Lower lobe of right lung (tissue), 2 donors: ENCODE measurements around the gene RUVBL1. TPM values are rescaled to one million over a fixed set of nuclear protein-coding genes. Genes with fewer than 3 reads are reported as not detected.

Source experiments
- ATAC-seq, 2 donors: fragments of 200-7000 bp; cut with Tn5 transposase; one replicate each; pipeline ENCODE4 v1.9.1; 2020 to 2022; ENCODE audit warnings: mild to moderate bottlenecking in 2 of 2, moderate library complexity in 2 of 2
- DNase-seq: peaks from one replicate; pipeline ENCODE4 v3.0.0-alpha.2; 2020
- H3K27ac ChIP-seq: fragments of 200-600 bp; one replicate; pipeline ENCODE4 v1.8.0; 2022
- H3K27me3 ChIP-seq: fragments of 200-600 bp; one replicate; pipeline ENCODE4 v1.8.0; 2022; ENCODE audit warnings: low read depth
- H3K36me3 ChIP-seq: fragments of 200-600 bp; one replicate; pipeline ENCODE4 v1.8.0; 2022; ENCODE audit warnings: mild to moderate bottlenecking
- H3K4me1 ChIP-seq: fragments of 200-600 bp; one replicate; pipeline ENCODE4 v1.8.0; 2022
- H3K4me3 ChIP-seq: fragments of 200-600 bp; one replicate; pipeline ENCODE4 v1.8.0; 2022; ENCODE audit warnings: mild to moderate bottlenecking
- H3K9me3 ChIP-seq: fragments of 200-600 bp; one replicate; pipeline ENCODE4 v1.8.0; 2022
- CTCF ChIP-seq: fragments of 200-600 bp; IDR thresholded peaks from one replicate; pipeline ENCODE4 v1.8.0; 2022; ENCODE audit warnings: antibody characterized with exemption, mild to moderate bottlenecking
- intact Hi-C: fragments of 100-400 bp; cut with DNase I; formaldehyde crosslinking; loops from one replicate; pipeline ENCODE4 v1.11.0; 2022
- total RNA-seq: library from RNA; stranded (reverse); fragmentation: NEBNext Ultra II Directional; extraction: Animal tissue kit (Norgen Biotek cat#: 25700); gene quantifications from one replicate; pipeline ENCODE4 v1.2.1, GENCODE V29; 2021
- donor health status: DM: no; HTN: yes; CAD: no; lungs with severe emphysema.

The RUVBL1 gene
- total RNA-seq, 1 donor from 2014 or later: 21.4 TPM

- H3K4me3 ChIP-seq: no peak overlapping the region
- H3K9me3 ChIP-seq: no peaks in the 10 kb centered on the region
- TF ChIP-seq CTCF: no peak
- ATAC-seq: no peak
- no peak overlapping the region for H3K27ac ChIP-seq
- H3K4me1 ChIP-seq: peaks cover 29% of the 10 kb centered on the region
- no peak for DNase-seq
- peaks cover 71% of the 10 kb centered on the region for H3K36me3 ChIP-seq
- intact Hi-C loops: no loop called here
- H3K27me3 ChIP-seq: no peaks in the 10 kb centered on the region
These were observed 67.4 kb downstream of the RUVBL1 start for GRCh38 chr3:128056258-128056657.

DNA sequence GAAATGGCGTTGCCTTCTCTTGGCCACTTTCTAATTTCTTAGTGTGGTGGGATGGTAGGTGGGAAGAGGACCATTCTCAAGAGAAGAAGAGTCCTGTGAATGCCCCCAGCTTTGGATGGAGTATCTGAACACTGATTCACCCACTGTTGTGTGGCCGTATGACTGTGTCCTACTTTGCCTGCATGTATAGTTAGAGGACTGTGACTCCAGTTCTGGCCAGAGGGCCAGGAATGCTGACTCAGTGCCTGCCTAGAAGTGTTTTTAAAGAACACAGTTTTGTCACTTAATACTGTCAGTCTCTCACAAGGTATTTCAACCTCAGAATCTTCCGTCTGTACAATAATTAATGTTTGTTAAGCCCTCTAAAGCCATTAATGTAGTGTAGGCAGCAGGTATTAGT is 69.2 kb downstream of the RUVBL1 start:
- Histone ChIP-seq H3K9me3 (no peaks in the 10 kb centered on the region), H3K4me3 (peak overlapping the region; percentile 95), H3K27ac (no peak overlapping the region), H3K4me1 (peaks cover 32% of the 10 kb centered on the region), H3K36me3 (peaks cover 53% of the 10 kb centered on the region), H3K27me3 (no peaks in the 10 kb centered on the region)
- no peak for TF ChIP-seq CTCF
- DNase-seq (no peak), ATAC-seq (no peak)
- intact Hi-C loops: no loop called here

DNA sequence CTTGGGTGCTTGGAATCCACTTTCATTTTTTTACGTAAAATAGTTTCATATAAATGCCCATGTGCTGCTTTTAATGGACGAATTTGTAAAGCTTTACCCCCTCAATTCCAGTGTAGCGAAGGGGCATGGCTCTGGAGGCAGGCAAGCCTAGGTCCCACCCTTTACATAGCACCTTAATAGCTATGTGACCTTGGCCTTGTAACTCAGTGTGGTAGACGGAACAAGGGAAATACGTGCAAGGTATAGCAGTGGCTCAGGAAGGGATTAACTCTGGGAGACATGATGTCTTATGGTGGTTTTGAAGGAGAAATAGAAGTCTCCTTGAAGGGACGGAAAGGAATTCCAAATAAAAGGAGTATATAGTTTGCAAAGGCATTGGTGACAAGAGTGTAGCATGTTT is 70.0 kb downstream of the RUVBL1 start:
- no peak for TF ChIP-seq CTCF
- ATAC-seq (no peak), DNase-seq (no peak)
- peak overlapping the region; percentile 95 for H3K4me3 ChIP-seq
- peaks cover 45% of the 10 kb centered on the region for H3K36me3 ChIP-seq
- H3K9me3 ChIP-seq: no peaks in the 10 kb centered on the region
- H3K27me3 ChIP-seq: no peaks in the 10 kb centered on the region
- H3K4me1 ChIP-seq: peaks cover 32% of the 10 kb centered on the region
- intact Hi-C loops: no loop called here
- H3K27ac ChIP-seq: no peak overlapping the region

GRCh38 chr3:128052595-128053351 is 70.8 kb downstream of the RUVBL1 start:
- no peak for DNase-seq
- Histone ChIP-seq H3K27ac (peak overlapping the region; percentile 94), H3K36me3 (peaks cover 37% of the 10 kb centered on the region), H3K4me1 (peaks cover 32% of the 10 kb centered on the region), H3K9me3 (no peaks in the 10 kb centered on the region), H3K4me3 (peak overlapping the region; percentile 95), H3K27me3 (no peaks in the 10 kb centered on the region)
- intact Hi-C loops: no loop called here
- peak in 1 of 2 donors; percentile 44 for ATAC-seq
- TF ChIP-seq CTCF: no peak

GRCh38 chr3:128051837-128052594 is 71.6 kb downstream of the RUVBL1 start, which contains the start of gene SEC61A1:
Gene SEC61A1 (plus strand): TSS chr3:128052437. CDS start chr3:128052553, 116 bp downstream.
- Histone ChIP-seq H3K4me1 (peaks cover 32% of the 10 kb centered on the region), H3K4me3 (peak within 1 kb of the TSS; percentile 95), H3K27me3 (no peaks in the 10 kb centered on the region), H3K27ac (peak within 1 kb of the TSS; percentile 94), H3K36me3 (peaks cover 29% of the 10 kb centered on the region), H3K9me3 (no peaks in the 10 kb centered on the region)
- TF ChIP-seq CTCF: no peak
- peak; percentile 96 for DNase-seq
- ATAC-seq: peak; percentile 98 to 99
- intact Hi-C loops: no loop called here
